K562 (cell line): ENCODE data around the gene IFNGR1.

Experiments
- HNRNPL ChIP-seq: fragments of 200-400 bp; formaldehyde crosslinking; IDR thresholded peaks from 2 replicates; pipeline ENCODE4 v1.6.1; 2017; ENCODE audit warnings: low read depth, mild to moderate bottlenecking, low read length
- HOMEZ ChIP-seq: fragments of 250-450 bp; sonication (Bioruptor Pico); IDR thresholded peaks from 2 replicates; pipeline ENCODE4 v1.4.0; 2020; ENCODE audit warnings: mild to moderate bottlenecking, moderate library complexity

- TF ChIP-seq HNRNPL (no peak), HOMEZ (CRISPR knock-in tag) (no peak)
Measured at GRCh38 chr6:137241481-137242038, 22.4 kb upstream of the IFNGR1 start.
